Smooth muscle cell (in vitro differentiated cells): ENCODE data around the gene LTB. TPM values are rescaled to one million over a fixed set of nuclear protein-coding genes. Genes with fewer than 3 reads are reported as not detected.

Source experiments
- DNase-seq: peaks from one replicate; lab custom pipeline; 2025; ENCODE audit not compliant: unreplicated experiment; lab: John Stamatoyannopoulos, UW
- H2AFZ ChIP-seq: fragments of 200-600 bp; sonication (generic); 2 replicates; pipeline ENCODE4 v1.6.0; 2016; ENCODE audit warnings: antibody characterized with exemption, low read depth, mild to moderate bottlenecking
- H3F3A ChIP-seq: fragments of 200-600 bp; sonication (generic); 2 replicates; pipeline ENCODE4 v1.6.0; 2017; ENCODE audit warnings: antibody characterized with exemption, low read depth
- H3K27ac ChIP-seq: fragments of 200-600 bp; sonication (generic); 2 replicates; pipeline ENCODE4 v1.5.1; 2016; ENCODE audit warnings: low read depth, mild to moderate bottlenecking
- H3K27me3 ChIP-seq: fragments of 200-600 bp; sonication (generic); 2 replicates; pipeline ENCODE4 v1.6.1; 2016; ENCODE audit warnings: low read depth, mild to moderate bottlenecking
- H3K36me3 ChIP-seq: fragments of 200-600 bp; sonication (generic); 2 replicates; pipeline ENCODE4 v1.5.1; 2016; ENCODE audit warnings: low read depth
- H3K4me1 ChIP-seq: fragments of 200-600 bp; sonication (generic); 2 replicates; pipeline ENCODE4 v1.5.1; 2016; ENCODE audit warnings: low read depth
- H3K4me2 ChIP-seq: fragments of 200-600 bp; sonication (generic); 2 replicates; pipeline ENCODE4 v1.6.0; 2016; ENCODE audit warnings: mild to moderate bottlenecking
- H3K4me3 ChIP-seq: fragments of 200-600 bp; sonication (generic); 2 replicates; pipeline ENCODE4 v1.5.1; 2016; ENCODE audit warnings: mild to moderate bottlenecking
- H3K79me2 ChIP-seq: fragments of 200-600 bp; sonication (generic); 2 replicates; pipeline ENCODE4 v1.6.0; 2016; ENCODE audit warnings: low read depth, mild to moderate bottlenecking
- H3K9ac ChIP-seq: fragments of 200-600 bp; sonication (generic); 2 replicates; pipeline ENCODE4 v1.6.0; 2016; ENCODE audit warnings: low read depth
- H3K9me3 ChIP-seq: fragments of 200-600 bp; sonication (generic); replicated peaks from 2 replicates; pipeline ENCODE4 v1.5.1; 2016; ENCODE audit warnings: low read depth
- H4K20me1 ChIP-seq: fragments of 200-600 bp; sonication (generic); 2 replicates; pipeline ENCODE4 v1.6.0; 2016; ENCODE audit warnings: low read depth
- WGBS: methylation state at CpG from one replicate; pipeline ENCODE4 v1.1.7; 2016; ENCODE audit warnings: low lambda C conversion rate; 5-methylcytosine and 5-hydroxymethylcytosine counted together
- polyA plus RNA-seq: library from polyadenylated mRNA; unstranded; fragments of >200 nt; fragmentation: Nextera tagmentation; extraction: Ambion mirVana; gene quantifications from 2 replicates; pipeline ENCODE4 v1.2.1, GENCODE V29; 2016
- total RNA-seq: library from RNA; depleted of rRNA; stranded (reverse); fragments of >200 nt; gene quantifications from 2 replicates; pipeline ENCODE4 v1.2.3, GENCODE V29; 2014
- TF ChIP-seq, protein P1 (sequence below): fragments of 200-600 bp; sonication (generic); IDR thresholded peaks from 2 replicates; pipeline ENCODE4 v1.5.1; 2017; ENCODE audit warnings: borderline replicate concordance, mild to moderate bottlenecking, antibody characterized with exemption; ENCODE audit not compliant: insufficient read depth, poor library complexity, severe bottlenecking

The LTB gene
- total and polyA plus RNA-seq, 2 experiments from 2014 or later: 0.75 TPM; not detected in 1

DNA sequence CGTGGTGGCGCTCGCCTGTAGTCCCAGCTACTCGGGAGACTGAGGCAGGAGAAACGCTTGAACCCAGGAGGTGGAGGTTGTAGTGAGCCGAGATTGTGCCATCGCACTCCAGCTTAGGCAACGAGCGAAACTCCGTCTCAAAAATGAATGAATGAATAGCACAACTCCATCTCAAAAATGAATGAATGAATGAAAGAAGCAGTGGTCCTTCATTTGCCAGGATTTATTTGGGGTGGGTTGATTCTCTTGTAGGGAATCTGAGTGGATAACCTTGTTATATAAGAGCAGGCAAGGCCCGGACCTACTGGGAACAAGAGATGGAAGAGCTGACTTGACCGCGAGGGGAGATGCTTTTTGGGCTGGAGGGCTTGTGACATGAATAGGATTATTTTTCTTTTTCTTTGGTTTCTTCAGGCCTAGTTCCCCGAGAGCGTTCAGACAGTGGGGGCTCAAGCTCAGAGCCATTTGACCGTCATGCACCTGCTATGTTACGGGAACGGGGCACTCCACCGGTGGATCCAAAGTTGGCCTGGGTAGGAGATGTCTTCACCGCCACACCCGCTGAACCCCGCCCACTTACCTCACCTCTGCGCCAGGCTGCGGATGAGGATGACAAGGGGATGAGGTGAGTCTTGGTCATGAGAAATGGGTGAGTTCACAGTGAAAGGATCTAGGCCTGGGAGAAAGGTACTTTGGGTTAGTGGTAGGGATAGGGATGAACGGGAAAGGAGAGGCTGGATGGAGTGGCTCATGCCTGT is 48.1 kb upstream of the LTB start:
- Histone ChIP-seq H3K9me3 (no peaks in the 10 kb centered on the region), H3K36me3 (peaks cover 28% of the 10 kb centered on the region), H3K27ac (no peak overlapping the region), H3K4me2 (no peak overlapping the region), H3K9ac (no peak overlapping the region), H4K20me1 (peaks cover 87% of the 10 kb centered on the region), H2AFZ (no peak overlapping the region), H3F3A (peaks cover 53% of the 10 kb centered on the region), H3K27me3 (no peaks in the 10 kb centered on the region), H3K4me1 (no peaks in the 10 kb centered on the region), H3K4me3 (no peak overlapping the region), H3K79me2 (peaks cover 33% of the 10 kb centered on the region)
- WGBS: 99% methylated on average over 25 of the region's 25 CpGs
- no peak for DNase-seq
- TF ChIP-seq, protein P1, sequence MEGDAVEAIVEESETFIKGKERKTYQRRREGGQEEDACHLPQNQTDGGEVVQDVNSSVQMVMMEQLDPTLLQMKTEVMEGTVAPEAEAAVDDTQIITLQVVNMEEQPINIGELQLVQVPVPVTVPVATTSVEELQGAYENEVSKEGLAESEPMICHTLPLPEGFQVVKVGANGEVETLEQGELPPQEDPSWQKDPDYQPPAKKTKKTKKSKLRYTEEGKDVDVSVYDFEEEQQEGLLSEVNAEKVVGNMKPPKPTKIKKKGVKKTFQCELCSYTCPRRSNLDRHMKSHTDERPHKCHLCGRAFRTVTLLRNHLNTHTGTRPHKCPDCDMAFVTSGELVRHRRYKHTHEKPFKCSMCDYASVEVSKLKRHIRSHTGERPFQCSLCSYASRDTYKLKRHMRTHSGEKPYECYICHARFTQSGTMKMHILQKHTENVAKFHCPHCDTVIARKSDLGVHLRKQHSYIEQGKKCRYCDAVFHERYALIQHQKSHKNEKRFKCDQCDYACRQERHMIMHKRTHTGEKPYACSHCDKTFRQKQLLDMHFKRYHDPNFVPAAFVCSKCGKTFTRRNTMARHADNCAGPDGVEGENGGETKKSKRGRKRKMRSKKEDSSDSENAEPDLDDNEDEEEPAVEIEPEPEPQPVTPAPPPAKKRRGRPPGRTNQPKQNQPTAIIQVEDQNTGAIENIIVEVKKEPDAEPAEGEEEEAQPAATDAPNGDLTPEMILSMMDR: no peak

DNA sequence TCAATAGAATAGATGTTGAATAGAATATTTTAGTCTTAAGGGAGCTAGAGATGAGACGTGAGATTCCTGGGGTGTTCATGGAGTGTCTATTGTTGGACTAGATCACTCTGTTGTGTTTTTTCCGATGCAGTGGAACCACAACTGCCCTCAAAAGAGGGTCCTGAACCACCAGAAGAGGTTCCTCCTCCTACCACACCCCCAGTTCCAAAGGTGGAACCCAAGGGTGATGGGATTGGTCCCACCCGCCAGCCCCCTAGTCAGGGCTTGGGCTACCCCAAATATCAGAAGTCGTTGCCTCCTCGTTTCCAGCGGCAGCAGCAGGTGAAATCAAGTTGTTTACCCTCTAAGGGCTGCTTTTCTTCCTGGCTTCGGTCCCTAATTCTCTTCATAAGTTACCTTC is 46.8 kb upstream of the LTB start:
- no peak overlapping the region for H3K4me2 ChIP-seq
- H4K20me1 ChIP-seq: peaks cover 88% of the 10 kb centered on the region

DNA sequence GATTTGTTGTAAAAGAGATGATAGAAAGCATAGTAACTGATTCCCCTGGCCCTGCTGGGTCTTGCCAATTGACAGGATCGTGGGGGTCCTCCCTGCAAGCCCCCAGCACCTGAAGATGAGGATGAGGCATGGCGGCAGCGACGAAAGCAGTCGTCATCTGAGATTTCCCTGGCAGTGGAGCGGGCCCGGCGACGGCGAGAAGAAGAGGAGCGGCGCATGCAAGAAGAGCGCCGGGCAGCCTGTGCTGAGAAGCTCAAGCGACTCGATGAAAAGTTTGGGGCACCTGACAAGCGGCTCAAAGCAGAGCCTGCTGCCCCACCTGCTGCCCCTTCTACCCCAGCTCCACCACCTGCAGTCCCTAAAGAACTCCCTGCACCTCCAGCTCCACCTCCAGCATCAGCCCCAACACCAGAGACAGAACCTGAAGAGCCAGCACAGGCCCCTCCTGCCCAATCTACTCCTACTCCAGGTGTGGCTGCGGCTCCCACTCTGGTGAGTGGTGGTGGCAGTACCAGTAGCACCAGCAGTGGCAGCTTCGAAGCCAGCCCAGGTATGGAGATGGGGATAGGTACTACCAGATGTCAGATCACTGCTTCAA is 45.6 kb upstream of the LTB start:
- Histone ChIP-seq H4K20me1 (peaks cover 88% of the 10 kb centered on the region), H3K4me3 (no peak overlapping the region), H3K27ac (no peak overlapping the region), H3K9me3 (no peaks in the 10 kb centered on the region), H3F3A (peaks cover 35% of the 10 kb centered on the region), H3K79me2 (peaks cover 57% of the 10 kb centered on the region), H3K9ac (no peak overlapping the region), H3K4me1 (peaks cover under 1% of the 10 kb centered on the region), H3K27me3 (no peaks in the 10 kb centered on the region), H3K36me3 (peaks cover 29% of the 10 kb centered on the region), H3K4me2 (no peak overlapping the region), H2AFZ (no peak overlapping the region)
- DNase-seq: no peak
- TF ChIP-seq, protein P1: no peak
- WGBS: 97% methylated on average over 11 of the region's 19 CpGs

More for the DNA sequence above, 46.8 kb upstream of the LTB start:
- TF ChIP-seq, protein P1: no peak
- no peak for DNase-seq
- 97% methylated on average over 7 of the region's 7 CpGs for WGBS
- Histone ChIP-seq H3F3A (peaks cover 45% of the 10 kb centered on the region), H3K4me3 (no peak overlapping the region), H2AFZ (no peak overlapping the region), H3K36me3 (peaks cover 29% of the 10 kb centered on the region), H3K27ac (no peak overlapping the region), H3K79me2 (peaks cover 46% of the 10 kb centered on the region), H3K27me3 (no peaks in the 10 kb centered on the region), H3K4me1 (no peaks in the 10 kb centered on the region), H3K9ac (no peak overlapping the region), H3K9me3 (no peaks in the 10 kb centered on the region)
